Stomach smooth muscle (tissue), 2 donors: Measurements from ENCODE around the gene CFAP61.

Source experiments
- H3K27ac ChIP-seq: one replicate; pipeline ENCODE4 v1.7.0; 2013; ENCODE audit warnings: mild to moderate bottlenecking, low read length, inconsistent platforms
- H3K27me3 ChIP-seq, 2 donors: one replicate each; pipeline ENCODE4 v1.7.0; 2013; ENCODE audit warnings: low read length in 2 of 2; ENCODE audit not compliant: insufficient read depth in 2 of 2, control insufficient read depth in 1 of 2
- H3K36me3 ChIP-seq, 2 donors: one replicate each; pipeline ENCODE4 v1.7.0; 2013; ENCODE audit warnings: low read length in 2 of 2; ENCODE audit not compliant: control insufficient read depth in 2 of 2, insufficient read depth in 2 of 2
- H3K4me1 ChIP-seq: one replicate; pipeline ENCODE4 v1.7.0; 2013; ENCODE audit warnings: low read length; ENCODE audit not compliant: control insufficient read depth, insufficient read depth
- H3K4me3 ChIP-seq, 2 donors: one replicate each; pipeline ENCODE4 v1.7.0; 2013; ENCODE audit warnings: low read length in 2 of 2
- H3K9ac ChIP-seq, 2 donors: one replicate each; pipeline ENCODE4 v1.7.0; 2013; ENCODE audit warnings: low read length in 2 of 2, mild to moderate bottlenecking in 1 of 2
- H3K9me3 ChIP-seq, 2 donors: one replicate each; pipeline ENCODE4 v1.7.0; 2013; ENCODE audit warnings: low read length in 2 of 2; ENCODE audit not compliant: control insufficient read depth in 2 of 2
- donor health status: healthy.
- donor health status: Pancreatic carcinoma.

Gene CFAP61

GRCh38 chr20:20393207-20394120 lies 341.1 kb downstream of the CFAP61 start:
- peaks cover 0 to 7% of the 10 kb centered on the region in 2 donors for H3K36me3 ChIP-seq
- no peak overlapping the region for H3K4me3 ChIP-seq
- H3K27me3 ChIP-seq = no peaks in the 10 kb centered on the region
- H3K9me3 ChIP-seq = no peaks in the 10 kb centered on the region
- H3K4me1 ChIP-seq = no peaks in the 10 kb centered on the region
- no peak overlapping the region for H3K27ac ChIP-seq
- no peak overlapping the region for H3K9ac ChIP-seq

GRCh38 chr20:20395087-20395486 lies 342.8 kb downstream of the CFAP61 start:
- Histone ChIP-seq H3K27ac (no peak overlapping the region), H3K9me3 (no peaks in the 10 kb centered on the region), H3K9ac (no peak overlapping the region), H3K36me3 (peaks cover 0 to 7% of the 10 kb centered on the region in 2 donors), H3K4me3 (no peak overlapping the region), H3K27me3 (no peaks in the 10 kb centered on the region), H3K4me1 (no peaks in the 10 kb centered on the region)

GRCh38 chr20:20395903-20396568 lies 343.7 kb downstream of the CFAP61 start:
- H3K27me3 ChIP-seq = no peaks in the 10 kb centered on the region
- no peak overlapping the region for H3K9ac ChIP-seq
- H3K36me3 ChIP-seq = peaks cover 0 to 7% of the 10 kb centered on the region in 2 donors
- no peak overlapping the region for H3K27ac ChIP-seq
- no peak overlapping the region for H3K4me3 ChIP-seq
- no peaks in the 10 kb centered on the region for H3K4me1 ChIP-seq
- H3K9me3 ChIP-seq = no peaks in the 10 kb centered on the region

GRCh38 chr20:20396794-20397193 lies 344.5 kb downstream of the CFAP61 start:
- H3K27me3 ChIP-seq = no peaks in the 10 kb centered on the region
- no peaks in the 10 kb centered on the region for H3K9me3 ChIP-seq
- no peak overlapping the region for H3K4me3 ChIP-seq
- no peak overlapping the region for H3K27ac ChIP-seq
- no peaks in the 10 kb centered on the region for H3K4me1 ChIP-seq
- H3K36me3 ChIP-seq = peaks cover 0 to 7% of the 10 kb centered on the region in 2 donors
- no peak overlapping the region for H3K9ac ChIP-seq

GRCh38 chr20:20398123-20398522 lies 345.8 kb downstream of the CFAP61 start:
- H3K4me1 ChIP-seq = no peaks in the 10 kb centered on the region
- no peak overlapping the region for H3K27ac ChIP-seq
- no peaks in the 10 kb centered on the region for H3K27me3 ChIP-seq
- H3K4me3 ChIP-seq = no peak overlapping the region
- H3K36me3 ChIP-seq = no peaks in the 10 kb centered on the region
- no peaks in the 10 kb centered on the region for H3K9me3 ChIP-seq
- H3K9ac ChIP-seq = no peak overlapping the region

GRCh38 chr20:20399531-20400500 lies 347.5 kb downstream of the CFAP61 start:
- no peak overlapping the region for H3K9ac ChIP-seq
- no peak overlapping the region for H3K27ac ChIP-seq
- H3K4me1 ChIP-seq = no peaks in the 10 kb centered on the region
- H3K9me3 ChIP-seq = no peaks in the 10 kb centered on the region
- H3K4me3 ChIP-seq = no peak overlapping the region
- H3K36me3 ChIP-seq = no peaks in the 10 kb centered on the region
- H3K27me3 ChIP-seq = no peaks in the 10 kb centered on the region

GRCh38 chr20:20401991-20402390 lies 349.7 kb downstream of the CFAP61 start:
- no peak overlapping the region for H3K4me3 ChIP-seq
- no peak overlapping the region for H3K9ac ChIP-seq
- peaks cover 0 to 2% of the 10 kb centered on the region in 2 donors for H3K36me3 ChIP-seq
- H3K9me3 ChIP-seq = no peaks in the 10 kb centered on the region
- no peak overlapping the region for H3K27ac ChIP-seq
- H3K4me1 ChIP-seq = no peaks in the 10 kb centered on the region
- no peaks in the 10 kb centered on the region for H3K27me3 ChIP-seq

GRCh38 chr20:20404633-20405032 lies 352.3 kb downstream of the CFAP61 start:
- no peaks in the 10 kb centered on the region for H3K4me1 ChIP-seq
- H3K9ac ChIP-seq = no peak overlapping the region
- H3K27me3 ChIP-seq = no peaks in the 10 kb centered on the region
- H3K27ac ChIP-seq = no peak overlapping the region
- peaks cover 0 to 2% of the 10 kb centered on the region in 2 donors for H3K36me3 ChIP-seq
- no peaks in the 10 kb centered on the region for H3K9me3 ChIP-seq
- H3K4me3 ChIP-seq = no peak overlapping the region

- Histone ChIP-seq H3K27ac (no peak overlapping the region), H3K36me3 (peaks cover 0 to 2% of the 10 kb centered on the region in 2 donors), H3K4me1 (no peaks in the 10 kb centered on the region), H3K4me3 (no peak overlapping the region), H3K9me3 (no peaks in the 10 kb centered on the region), H3K27me3 (no peaks in the 10 kb centered on the region), H3K9ac (no peak overlapping the region)
These were observed 353.3 kb downstream of the CFAP61 start for GRCh38 chr20:20405623-20406022.

- no peaks in the 10 kb centered on the region for H3K9me3 ChIP-seq
- no peaks in the 10 kb centered on the region for H3K27me3 ChIP-seq
- no peak overlapping the region for H3K9ac ChIP-seq
- no peak overlapping the region for H3K4me3 ChIP-seq
- no peaks in the 10 kb centered on the region for H3K4me1 ChIP-seq
- H3K27ac ChIP-seq = no peak overlapping the region
- H3K36me3 ChIP-seq = peaks cover 0 to 2% of the 10 kb centered on the region in 2 donors
These were observed 354.0 kb downstream of the CFAP61 start for GRCh38 chr20:20406306-20406705.
